A673 (cell line): ENCODE measurements around the gene FAM151B.

ENCODE experiments used
- CTCF ChIP-seq: fragments of 300-800, 200-600 bp; sonication (generic); conservative IDR thresholded peaks from 2 replicates; pipeline ENCODE4 v1.5.1; 2017; ENCODE audit warnings: low read depth, mild to moderate bottlenecking, antibody characterized with exemption, low read length, moderate library complexity, mixed read lengths
- EZH2 ChIP-seq: fragments of 200-600 bp; sonication (generic); IDR thresholded peaks from 2 replicates; pipeline ENCODE4 v1.6.1; 2017; ENCODE audit warnings: borderline replicate concordance, low read depth, mild to moderate bottlenecking, mixed read lengths, antibody characterized with exemption, low read length; ENCODE audit not compliant: poor library complexity, severe bottlenecking

DNA sequence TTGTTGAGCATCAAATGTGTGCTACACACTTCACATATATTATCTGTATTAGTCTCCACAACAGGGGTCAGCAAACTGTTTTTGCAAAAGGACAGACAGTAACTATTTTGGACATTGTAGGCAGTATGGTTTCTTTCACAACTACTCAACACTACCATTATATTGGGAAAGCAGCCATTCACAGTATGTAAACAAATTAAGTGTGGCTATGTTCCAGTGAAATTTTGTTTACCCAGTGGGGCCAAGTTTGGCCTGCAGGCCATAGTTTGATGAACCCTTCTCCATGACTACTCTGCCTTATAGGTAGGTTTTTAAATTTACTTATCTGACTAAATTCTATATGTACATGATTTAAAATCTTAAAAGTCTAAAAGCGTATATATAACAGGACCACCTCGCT is 13.0 kb upstream of the FAM151B start:
- TF ChIP-seq EZH2 (no peak), CTCF (no peak)
